HG03565 (cell line): ENCODE data around the gene SLC26A9.
"Not testable (repeated sequence)": the region's sequence is repeated elsewhere in the genome, so short reads cannot be mapped to it uniquely, and the experiment has no call there.

Source experiments
- ATAC-seq: cut with Tn5 transposase; IDR thresholded peaks from one replicate; pipeline ENCODE4 v1.9.1; 2021; ENCODE audit warnings: mild to moderate bottlenecking, moderate library complexity; ENCODE audit not compliant: unreplicated experiment

The SLC26A9 gene

GRCh38 chr1:205905095-205905494 is 38.2 kb downstream of the SLC26A9 start:
- ATAC-seq = not testable (repeated sequence)

GRCh38 chr1:205896351-205896750 is 46.9 kb downstream of the SLC26A9 start:
- ATAC-seq = no peak

GRCh38 chr1:205894119-205894518 is 49.1 kb downstream of the SLC26A9 start:
- not testable (repeated sequence) for ATAC-seq

GRCh38 chr1:205892175-205892574 is 51.1 kb downstream of the SLC26A9 start:
- ATAC-seq = not testable (repeated sequence)

- ATAC-seq = not testable (repeated sequence)
Observed at GRCh38 chr1:205891481-205891880, 51.8 kb downstream of the SLC26A9 start.

- ATAC-seq = not testable (repeated sequence)
Observed at GRCh38 chr1:205890631-205891030, 52.6 kb downstream of the SLC26A9 start.

GRCh38 chr1:205889706-205890105 is 53.5 kb downstream of the SLC26A9 start:
- not testable (repeated sequence) for ATAC-seq

GRCh38 chr1:205889006-205889405 is 54.2 kb downstream of the SLC26A9 start:
- ATAC-seq = not testable (repeated sequence)

GRCh38 chr1:205883792-205884191 is 59.5 kb downstream of the SLC26A9 start:
- no peak for ATAC-seq

GRCh38 chr1:205880923-205881322 is 62.3 kb downstream of the SLC26A9 start:
- ATAC-seq = no peak

- no peak for ATAC-seq
Observed at GRCh38 chr1:205879974-205880373, 63.3 kb downstream of the SLC26A9 start.

- ATAC-seq = no peak
Observed at GRCh38 chr1:205878026-205878425, 65.2 kb downstream of the SLC26A9 start.

GRCh38 chr1:205873148-205873547 is 70.1 kb downstream of the SLC26A9 start:
- ATAC-seq = not testable (repeated sequence)

- ATAC-seq = no peak
Observed at GRCh38 chr1:205870236-205870635, 73.0 kb downstream of the SLC26A9 start.
